GM21723 (cell line): Measurements from ENCODE around the gene POM121C.
"Not testable (repeated sequence)": the region's sequence is repeated elsewhere in the genome, so short reads cannot be mapped to it uniquely, and the experiment has no call there.

Experiments
- ATAC-seq: cut with Tn5 transposase; IDR thresholded peaks from one replicate; pipeline ENCODE4 v1.9.1; 2021; ENCODE audit warnings: mild to moderate bottlenecking, moderate library complexity; ENCODE audit not compliant: unreplicated experiment

Gene POM121C

DNA sequence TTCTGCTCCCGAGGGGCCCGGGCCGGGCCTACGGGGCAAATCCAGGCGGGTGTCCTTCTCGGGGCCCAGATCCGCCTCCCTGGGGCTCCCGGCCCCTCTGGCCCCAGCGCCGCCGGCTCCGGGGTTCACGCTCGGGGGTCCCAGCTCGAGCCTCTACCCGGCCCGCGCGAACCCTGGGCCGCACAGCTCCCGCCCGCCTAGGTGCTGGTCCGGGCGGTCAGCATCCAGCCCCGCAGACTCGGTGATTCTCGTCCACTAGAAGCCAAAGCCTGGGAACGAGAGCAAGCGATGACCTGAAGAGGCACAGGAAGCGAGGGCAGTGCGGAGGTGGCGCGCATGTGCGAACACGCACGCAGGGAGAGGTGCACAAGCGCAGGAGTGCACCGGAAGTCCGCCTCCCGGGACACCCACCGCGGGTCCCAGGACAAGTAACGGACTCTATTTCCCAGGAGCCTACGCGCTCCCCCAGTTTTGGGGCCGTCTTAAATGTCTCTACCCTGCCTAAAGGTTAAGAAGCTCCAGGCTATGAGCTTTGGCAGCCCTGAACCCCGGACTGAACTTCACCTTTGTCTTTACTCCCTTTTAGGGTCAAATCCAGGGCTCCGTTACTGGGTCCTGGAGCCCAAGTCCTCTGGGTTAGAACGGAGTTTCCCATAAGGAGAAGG, at the start of gene POM121C:
TSS of gene POM121C (minus strand) at position 321 of the 665 bp plus-strand sequence. CDS start 44,803 bp downstream, outside the sequence.
- peak; percentile 100 for ATAC-seq

GRCh38 chr7:75534727-75535307, 48.7 kb upstream of the POM121C start:
- peak; percentile 84 for ATAC-seq

DNA sequence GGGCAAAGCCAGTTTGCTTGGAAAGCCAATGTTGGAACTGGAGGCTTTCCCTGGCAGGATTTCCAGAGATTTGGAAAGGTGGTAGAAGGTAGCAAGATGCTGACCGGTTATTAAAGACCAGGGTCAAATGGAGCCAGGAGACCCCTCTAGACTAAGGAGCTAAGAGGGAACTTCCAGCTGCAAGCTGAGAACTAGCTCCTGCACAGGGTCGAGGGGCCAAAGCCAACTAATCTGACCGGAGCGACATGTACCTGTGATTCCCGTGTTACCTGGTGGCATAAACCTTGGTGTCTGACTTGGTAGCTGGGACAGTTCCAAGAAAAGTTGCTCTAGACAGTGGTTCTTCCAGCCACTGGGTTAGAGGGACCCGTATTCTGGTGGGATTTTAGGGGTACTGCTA, 47.8 kb upstream of the POM121C start:
- ATAC-seq = no peak

- no peak for ATAC-seq
Measured at GRCh38 chr7:75532639-75533038, 46.5 kb upstream of the POM121C start.

- ATAC-seq = no peak
Measured at GRCh38 chr7:75531359-75531821, 45.3 kb upstream of the POM121C start.

DNA sequence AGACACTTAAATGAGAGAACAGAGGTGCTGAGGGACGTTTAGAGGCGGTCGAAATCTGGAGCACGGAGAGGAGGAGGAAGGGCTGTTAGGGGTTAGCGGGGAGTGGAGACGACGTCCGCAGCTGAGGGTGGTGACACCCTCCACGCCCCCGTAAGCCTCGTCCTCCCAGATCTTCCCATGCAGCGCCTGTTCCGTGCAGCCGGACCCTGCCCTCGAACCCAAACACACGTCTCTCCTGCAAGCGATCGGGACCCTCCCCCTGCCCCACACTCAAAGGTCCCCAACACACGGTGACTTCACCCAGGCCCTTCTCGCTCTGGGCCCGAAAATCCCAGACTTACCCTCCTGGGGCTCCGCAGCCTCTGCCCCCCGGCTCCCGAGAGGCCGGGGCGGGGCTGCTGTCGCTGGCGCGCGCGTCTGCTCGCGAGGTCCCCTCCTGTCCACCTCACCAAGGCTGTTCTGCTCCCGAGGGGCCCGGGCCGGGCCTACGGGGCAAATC, 41.2 kb upstream of the POM121C start:
- peak; percentile 10 for ATAC-seq

DNA sequence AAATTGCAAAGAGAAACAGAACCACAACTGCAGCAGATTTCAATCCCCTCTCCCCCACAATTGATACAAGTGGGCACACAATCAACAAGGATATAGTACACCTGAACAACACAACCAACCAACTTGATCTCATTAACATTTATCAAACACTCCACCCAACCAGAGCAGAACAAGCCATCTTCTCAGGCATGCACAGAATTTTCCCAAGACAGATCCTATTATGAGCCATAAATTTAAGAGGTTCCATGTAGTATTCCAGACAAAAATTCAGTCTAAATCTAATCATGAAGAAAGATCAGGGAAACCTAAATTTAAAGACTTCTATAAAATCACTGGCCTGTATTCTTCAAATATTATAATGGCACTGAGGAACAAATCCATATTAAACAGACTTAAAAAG, 35.6 kb upstream of the POM121C start:
- ATAC-seq = not testable (repeated sequence)

GRCh38 chr7:75518842-75519241, 32.7 kb upstream of the POM121C start:
- ATAC-seq = not testable (repeated sequence)

GRCh38 chr7:75509033-75509432, 22.9 kb upstream of the POM121C start:
- ATAC-seq = not testable (repeated sequence)

DNA sequence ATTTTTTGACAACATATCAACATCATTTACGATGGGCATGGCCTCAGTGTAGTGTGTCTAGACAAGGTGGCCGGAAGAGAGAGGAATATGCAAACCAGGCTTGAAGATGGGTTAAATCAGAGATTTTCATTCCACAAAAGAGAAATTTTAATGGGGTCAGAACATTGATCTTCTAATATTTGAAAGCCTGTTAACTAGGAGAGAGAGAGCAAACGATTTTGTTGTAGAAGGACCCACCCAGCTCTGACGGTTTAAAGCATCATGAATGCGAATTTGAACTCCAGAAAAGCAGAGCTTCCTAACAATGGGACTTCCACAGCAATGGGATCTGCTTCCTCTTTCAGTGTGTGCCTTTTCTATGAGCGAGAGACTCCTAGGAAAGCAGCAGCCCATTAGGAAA, 5.9 kb upstream of the POM121C start, which contains the start of gene SPDYE5:
TSS of gene SPDYE5 (plus strand) at position 301 of the 400 bp plus-strand sequence. CDS start 1,728 bp downstream, outside the sequence.
- ATAC-seq = not testable (repeated sequence)

GRCh38 chr7:75485355-75485978, 632 bp downstream of the POM121C start:
- not testable (repeated sequence) for ATAC-seq

GRCh38 chr7:75480313-75480712, 5.8 kb downstream of the POM121C start:
- ATAC-seq = not testable (repeated sequence)

DNA sequence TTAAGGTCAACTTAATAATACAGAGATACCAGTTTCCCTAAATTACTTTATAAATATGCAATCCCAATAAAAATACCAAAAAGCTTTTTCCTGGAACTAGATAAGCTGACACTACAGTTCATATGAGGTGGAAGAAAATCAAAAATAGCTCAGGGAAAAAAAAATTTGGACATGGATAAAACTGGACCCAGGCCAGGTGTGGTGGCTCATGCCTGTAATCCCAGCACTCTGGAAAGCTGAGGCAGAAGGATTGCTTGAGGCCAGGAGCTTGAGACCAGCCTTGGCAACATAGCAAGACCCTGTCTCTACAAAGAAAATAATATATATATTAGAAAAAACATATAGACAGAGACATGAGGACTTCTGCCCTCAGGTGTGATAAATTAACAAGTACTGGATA, 8.6 kb downstream of the POM121C start:
- not testable (repeated sequence) for ATAC-seq

- not testable (repeated sequence) for ATAC-seq
Measured at GRCh38 chr7:75470166-75470565, 15.9 kb downstream of the POM121C start.

DNA sequence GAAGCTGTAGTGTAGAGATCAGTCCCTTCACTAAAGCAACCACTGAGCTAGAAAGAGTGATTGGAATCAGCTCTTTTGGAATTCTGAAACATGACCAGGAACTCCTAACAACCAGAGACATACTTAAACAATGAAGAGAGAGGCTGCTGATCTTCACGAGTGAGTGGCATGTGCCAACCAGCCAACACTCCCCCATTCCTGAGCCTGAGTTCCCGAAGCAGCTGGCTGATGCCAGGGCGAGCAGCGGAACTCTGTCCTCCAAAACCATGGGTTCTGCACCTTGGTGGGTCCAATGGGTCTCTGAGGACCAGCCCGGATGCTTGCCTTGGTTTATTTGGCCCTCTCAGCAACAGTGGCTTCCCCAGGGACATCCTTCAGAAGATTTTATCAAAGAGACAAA, 25.6 kb downstream of the POM121C start:
- not testable (repeated sequence) for ATAC-seq

- not testable (repeated sequence) for ATAC-seq
Measured at GRCh38 chr7:75458034-75458433, 28.1 kb downstream of the POM121C start.

- not testable (repeated sequence) for ATAC-seq
Measured at GRCh38 chr7:75456403-75456802, 29.7 kb downstream of the POM121C start.

DNA sequence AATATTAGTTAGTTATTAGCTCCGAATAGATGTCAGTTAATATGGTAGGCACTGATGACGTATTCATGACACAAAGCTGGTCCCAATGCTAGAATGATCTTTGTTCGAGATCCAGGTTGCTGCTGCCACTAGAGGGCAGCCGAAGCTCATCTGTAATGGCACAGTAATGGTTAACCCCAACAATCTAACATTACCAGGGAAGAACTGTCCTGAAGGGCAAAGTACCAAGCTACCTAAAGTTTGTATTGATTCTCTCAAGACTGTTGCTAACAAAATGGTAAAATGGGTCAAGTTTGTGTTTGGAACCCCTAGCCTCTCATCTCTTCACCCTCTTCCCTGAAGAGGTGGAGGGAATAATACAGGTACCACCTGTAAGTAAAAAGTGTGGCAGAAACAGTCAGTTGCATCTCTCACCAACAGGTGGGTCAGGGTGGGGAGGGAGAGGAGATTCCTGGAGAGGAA, 33.6 kb downstream of the POM121C start:
- ATAC-seq = peak; percentile 84

DNA sequence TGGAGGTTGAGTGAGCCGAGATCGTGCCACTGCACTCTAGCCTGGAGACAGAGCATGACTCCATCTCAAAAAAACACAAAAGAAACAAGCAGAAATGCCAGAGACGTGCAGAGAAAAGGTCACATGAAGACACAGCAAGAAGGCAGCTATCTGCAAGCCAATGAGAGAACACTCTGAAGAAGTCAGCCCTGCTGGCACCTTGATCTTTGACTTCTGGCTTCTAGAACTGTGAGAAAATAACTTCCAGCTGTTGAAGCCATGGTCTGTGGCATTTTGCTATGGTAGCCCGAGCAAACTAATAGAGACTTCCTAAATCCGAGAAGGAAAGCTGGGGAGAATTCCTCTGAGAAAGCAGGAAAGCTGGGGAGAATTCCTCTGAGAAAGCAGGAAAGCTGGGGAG, 36.2 kb downstream of the POM121C start:
- not testable (repeated sequence) for ATAC-seq

- peak; percentile 85 for ATAC-seq
Measured at GRCh38 chr7:75442465-75443111, 43.5 kb downstream of the POM121C start.

DNA sequence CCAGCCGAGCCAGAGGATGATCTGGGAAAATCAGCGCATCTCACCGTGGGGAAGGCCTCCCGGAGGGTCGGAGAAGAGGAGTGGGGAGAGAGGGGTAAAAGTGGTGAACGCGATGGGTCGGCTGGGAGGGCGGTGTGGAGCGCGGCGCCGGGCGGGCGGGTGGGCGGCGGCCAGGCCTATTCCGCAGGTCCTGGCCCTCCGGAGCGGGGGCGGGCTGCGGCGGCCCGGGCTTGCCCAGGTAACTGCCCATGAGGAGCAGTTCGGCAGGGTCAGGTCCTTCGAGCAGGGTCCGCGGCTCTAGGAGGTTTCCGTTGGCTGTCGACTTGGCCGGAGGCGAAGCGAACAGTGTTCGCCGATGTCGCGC, 44.0 kb downstream of the POM121C start:
- ATAC-seq = peak; percentile 55
